Chondrocyte (in vitro differentiated cells): ENCODE results near the gene UNC13B. TPM values are rescaled to one million over a fixed set of nuclear protein-coding genes. Genes with fewer than 3 reads are reported as not detected.
"Not testable (repeated sequence)": the region's sequence is repeated elsewhere in the genome, so short reads cannot be mapped to it uniquely, and the experiment has no call there.

Experiments used
- DNase-seq: peaks from one replicate; pipeline ENCODE4 v3.0.0; 2021; ENCODE audit warnings: mixed read lengths, low spot score
- H3K27ac Mint-ChIP-seq: one replicate; pipeline ENCODE4 v1.8.0; 2021; ENCODE audit warnings: mild to moderate bottlenecking, moderate library complexity, mixed read lengths; ENCODE audit not compliant: unreplicated experiment
- H3K27me3 Mint-ChIP-seq: 2 replicates; pipeline ENCODE4 v1.8.0; 2021; ENCODE audit warnings: low read depth, mixed read lengths
- H3K36me3 Mint-ChIP-seq: 2 replicates; pipeline ENCODE4 v1.8.0; 2021; ENCODE audit warnings: low read depth, mixed read lengths
- H3K4me1 Mint-ChIP-seq: 2 replicates; pipeline ENCODE4 v1.8.0; 2021; ENCODE audit warnings: low read depth, mild to moderate bottlenecking, mixed read lengths
- H3K4me3 Mint-ChIP-seq: one replicate; pipeline ENCODE4 v1.8.0; 2021; ENCODE audit warnings: mild to moderate bottlenecking, moderate library complexity, mixed read lengths; ENCODE audit not compliant: unreplicated experiment
- H3K9me3 Mint-ChIP-seq: 2 replicates; pipeline ENCODE4 v1.8.0; 2021; ENCODE audit warnings: low read depth, mixed read lengths
- total RNA-seq: library from RNA; stranded (reverse); gene quantifications from 3 replicates; pipeline ENCODE4 v1.2.1, GENCODE V29; 2021
- TF ChIP-seq, protein P1 (sequence below): fragments of 200-600 bp; sonication (generic); IDR thresholded peaks from 2 replicates; pipeline ENCODE4 v1.5.0; 2021; ENCODE audit warnings: antibody characterized with exemption, mild to moderate bottlenecking, moderate library complexity

UNC13B gene
- total RNA-seq, 1 donor from 2014 or later = 32.8 TPM

DNA sequence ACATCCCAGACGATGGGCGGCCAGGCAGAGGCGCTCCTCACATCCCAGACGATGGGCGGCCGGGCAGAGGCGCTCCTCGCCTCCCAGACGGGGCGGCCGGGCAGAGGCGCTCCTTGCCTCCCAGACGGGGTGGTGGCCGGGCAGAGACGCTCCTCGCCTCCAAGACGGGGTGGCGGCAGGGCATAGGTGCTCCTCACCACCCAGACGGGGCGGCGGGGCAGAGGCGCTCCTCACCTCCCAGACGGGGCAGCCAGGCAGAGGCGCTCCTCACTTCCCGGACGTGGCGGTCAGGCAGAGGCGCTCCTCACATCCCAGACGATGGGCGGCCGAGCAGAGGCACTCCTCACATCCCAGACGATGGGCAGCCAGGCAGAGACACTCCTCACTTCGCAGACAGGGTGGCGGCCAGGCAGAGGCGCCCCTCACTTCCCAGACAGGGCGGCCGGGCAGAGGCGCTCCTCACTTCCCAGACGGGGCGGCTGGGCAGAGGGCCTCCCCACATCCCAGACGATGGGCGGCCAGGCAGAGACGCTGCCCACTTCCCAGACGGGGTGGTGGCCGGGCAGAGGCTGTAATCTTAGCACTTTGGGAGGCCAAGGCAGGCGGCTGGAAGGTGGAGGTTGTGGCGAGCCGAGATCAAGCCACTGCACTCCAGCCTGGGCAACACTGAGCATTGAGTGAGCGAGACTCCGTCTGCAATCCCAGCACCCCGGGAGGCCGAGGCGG lies 22.1 kb downstream of the UNC13B start:
- H3K4me1 Mint-ChIP-seq, DNase-seq, H3K27me3 Mint-ChIP-seq, H3K27ac Mint-ChIP-seq, H3K36me3 Mint-ChIP-seq, H3K4me3 Mint-ChIP-seq, H3K9me3 Mint-ChIP-seq: not testable (repeated sequence)

DNA sequence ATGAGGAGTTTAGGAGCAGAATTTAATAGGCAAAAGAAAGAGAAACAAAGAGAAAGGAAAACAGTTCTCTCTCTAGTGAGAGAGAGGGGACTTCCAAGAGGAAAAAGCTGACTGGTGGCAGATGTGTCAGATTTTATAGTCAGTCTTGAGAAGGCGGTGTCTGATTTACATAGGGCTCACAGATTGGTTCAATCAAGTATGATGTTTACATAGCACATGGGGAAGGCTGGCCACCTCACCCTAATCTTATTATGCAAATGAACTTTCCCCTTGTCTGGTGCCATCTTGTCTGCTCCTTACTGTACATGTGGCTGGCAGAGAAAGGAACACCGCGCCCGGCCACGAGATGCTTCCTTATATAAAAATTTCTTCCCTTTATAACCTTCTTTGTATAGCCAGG lies 24.7 kb downstream of the UNC13B start:
- Mint-ChIP-seq H3K27me3 (no peaks in the 10 kb centered on the region), H3K36me3 (no peaks in the 10 kb centered on the region), H3K4me3 (no peak overlapping the region), H3K27ac (no peak overlapping the region), H3K9me3 (no peaks in the 10 kb centered on the region), H3K4me1 (no peaks in the 10 kb centered on the region)
- no peak for DNase-seq
- TF ChIP-seq, protein P1, sequence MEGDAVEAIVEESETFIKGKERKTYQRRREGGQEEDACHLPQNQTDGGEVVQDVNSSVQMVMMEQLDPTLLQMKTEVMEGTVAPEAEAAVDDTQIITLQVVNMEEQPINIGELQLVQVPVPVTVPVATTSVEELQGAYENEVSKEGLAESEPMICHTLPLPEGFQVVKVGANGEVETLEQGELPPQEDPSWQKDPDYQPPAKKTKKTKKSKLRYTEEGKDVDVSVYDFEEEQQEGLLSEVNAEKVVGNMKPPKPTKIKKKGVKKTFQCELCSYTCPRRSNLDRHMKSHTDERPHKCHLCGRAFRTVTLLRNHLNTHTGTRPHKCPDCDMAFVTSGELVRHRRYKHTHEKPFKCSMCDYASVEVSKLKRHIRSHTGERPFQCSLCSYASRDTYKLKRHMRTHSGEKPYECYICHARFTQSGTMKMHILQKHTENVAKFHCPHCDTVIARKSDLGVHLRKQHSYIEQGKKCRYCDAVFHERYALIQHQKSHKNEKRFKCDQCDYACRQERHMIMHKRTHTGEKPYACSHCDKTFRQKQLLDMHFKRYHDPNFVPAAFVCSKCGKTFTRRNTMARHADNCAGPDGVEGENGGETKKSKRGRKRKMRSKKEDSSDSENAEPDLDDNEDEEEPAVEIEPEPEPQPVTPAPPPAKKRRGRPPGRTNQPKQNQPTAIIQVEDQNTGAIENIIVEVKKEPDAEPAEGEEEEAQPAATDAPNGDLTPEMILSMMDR = no peak

DNA sequence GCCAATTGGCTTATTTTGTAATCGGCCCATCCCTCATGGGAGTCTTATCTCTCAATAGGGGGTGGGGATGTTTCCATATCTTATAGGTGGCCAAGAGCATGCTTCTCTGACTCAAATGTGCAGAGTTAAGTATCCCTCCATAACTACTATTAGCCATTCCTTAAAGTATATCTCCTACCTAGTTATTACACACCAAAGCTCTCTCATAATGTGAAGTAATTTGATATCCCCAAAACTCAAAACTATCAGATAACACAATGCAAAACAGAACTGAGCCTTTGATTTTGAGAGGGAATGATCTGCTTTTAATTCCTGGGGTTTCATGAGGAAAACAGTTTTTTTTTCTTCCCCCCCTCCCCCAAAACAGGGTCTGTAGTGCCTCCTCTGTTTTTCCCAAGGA lies 28.4 kb downstream of the UNC13B start:
- peaks cover 2% of the 10 kb centered on the region for H3K9me3 Mint-ChIP-seq
- H3K4me3 Mint-ChIP-seq = no peak overlapping the region
- H3K36me3 Mint-ChIP-seq = peaks cover 2% of the 10 kb centered on the region
- no peak overlapping the region for H3K27ac Mint-ChIP-seq
- H3K4me1 Mint-ChIP-seq = peaks cover 7% of the 10 kb centered on the region
- TF ChIP-seq, protein P1 = no peak
- no peaks in the 10 kb centered on the region for H3K27me3 Mint-ChIP-seq
- DNase-seq = no peak

DNA sequence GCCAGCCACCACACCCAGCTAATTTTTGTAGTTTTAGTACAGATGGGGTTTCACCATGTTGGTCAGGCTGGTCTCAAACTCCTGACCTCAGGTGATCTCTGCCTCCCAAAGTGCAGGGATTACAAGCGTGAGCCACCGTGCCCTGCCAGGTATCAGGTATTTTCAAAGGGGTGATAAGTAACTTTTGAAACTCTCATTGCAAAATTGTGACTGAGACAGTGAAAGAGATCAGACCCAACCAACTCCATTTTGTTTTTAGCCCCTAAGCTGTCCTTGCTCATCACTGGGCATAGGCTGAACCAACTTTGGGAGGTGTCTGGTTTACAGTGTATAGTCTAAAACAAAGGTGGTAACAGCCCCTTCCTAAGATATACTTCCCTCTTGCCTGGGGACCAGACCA lies 29.3 kb downstream of the UNC13B start:
- Mint-ChIP-seq H3K4me3 (no peak overlapping the region), H3K36me3 (peaks cover 2% of the 10 kb centered on the region), H3K27ac (no peak overlapping the region), H3K9me3 (peaks cover 2% of the 10 kb centered on the region), H3K27me3 (no peaks in the 10 kb centered on the region), H3K4me1 (peaks cover 14% of the 10 kb centered on the region)
- TF ChIP-seq, protein P1 = no peak
- DNase-seq = no peak

DNA sequence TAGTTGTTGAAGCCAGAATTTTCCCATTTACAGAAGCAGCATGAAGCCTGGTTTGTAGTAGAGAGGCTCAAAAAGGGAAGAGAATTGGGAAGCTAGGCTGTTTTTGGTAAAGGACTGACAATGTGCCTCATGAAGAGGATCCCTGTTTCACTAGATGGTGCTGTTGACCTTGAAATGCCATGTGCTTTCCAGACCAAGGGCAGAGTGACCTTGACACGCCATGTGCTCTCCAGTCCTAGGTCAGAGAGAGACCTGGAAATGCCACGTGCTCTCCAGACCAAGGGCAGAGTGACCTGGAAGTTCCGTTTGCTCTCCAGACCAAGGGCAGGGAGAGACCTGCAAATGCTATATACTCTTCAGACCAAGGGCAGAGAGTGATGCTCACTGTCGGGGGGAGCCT lies 32.0 kb downstream of the UNC13B start:
- Mint-ChIP-seq H3K27me3 (no peaks in the 10 kb centered on the region), H3K4me3 (no peak overlapping the region), H3K4me1 (peaks cover 14% of the 10 kb centered on the region), H3K9me3 (peaks cover 2% of the 10 kb centered on the region), H3K27ac (no peak overlapping the region), H3K36me3 (peaks cover 2% of the 10 kb centered on the region)
- TF ChIP-seq, protein P1 = peak; percentile 56
- DNase-seq = no peak

DNA sequence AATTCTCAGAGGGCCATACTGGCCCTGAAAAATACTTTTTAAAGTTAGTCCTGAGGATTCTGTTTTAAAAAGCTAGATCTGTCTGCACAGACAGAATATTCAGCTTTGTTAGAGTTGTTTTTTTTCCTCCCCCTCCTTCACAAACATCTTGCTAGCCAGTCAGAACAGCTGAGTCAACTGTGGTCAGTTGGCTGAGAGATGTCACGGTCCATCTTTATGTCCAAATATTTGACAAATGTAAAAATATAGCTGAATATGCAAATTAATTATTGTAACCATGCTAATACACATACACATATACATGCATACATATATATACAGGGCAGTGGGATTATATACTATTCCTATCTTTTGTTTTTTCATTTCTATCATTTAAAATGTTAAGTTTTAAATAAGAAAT lies 33.9 kb downstream of the UNC13B start:
- peaks cover 2% of the 10 kb centered on the region for H3K9me3 Mint-ChIP-seq

More for the DNA sequence above, 33.9 kb downstream of the UNC13B start:
- H3K27ac Mint-ChIP-seq = peak overlapping the region; percentile 76
- H3K4me3 Mint-ChIP-seq = no peak overlapping the region
- no peaks in the 10 kb centered on the region for H3K27me3 Mint-ChIP-seq
- peaks cover 14% of the 10 kb centered on the region for H3K4me1 Mint-ChIP-seq
- TF ChIP-seq, protein P1 = no peak
- no peak for DNase-seq
- H3K36me3 Mint-ChIP-seq = peaks cover 2% of the 10 kb centered on the region
